Right lobe of liver (tissue), 6 donors: ENCODE measurements around the gene CDC42EP5. TPM values are rescaled to one million over a fixed set of nuclear protein-coding genes. Genes with fewer than 3 reads are reported as not detected.
"Not testable (repeated sequence)": the region's sequence is repeated elsewhere in the genome, so short reads cannot be mapped to it uniquely, and the experiment has no call there.

ENCODE experiments used
- ATAC-seq, 4 donors: fragments of 200-7000 bp; cut with Tn5 transposase; one replicate each; pipeline ENCODE4 v1.9.1; 2020; ENCODE audit warnings: mild to moderate bottlenecking in 4 of 4, moderate library complexity in 4 of 4
- DNase-seq, 3 donors: peaks; one replicate each; pipeline ENCODE4 v3.0.0-alpha.2; 2020
- H3K27ac ChIP-seq, 3 donors: fragments of 200-600 bp; one replicate each; pipeline ENCODE4 v1.8.0; 2022
- H3K27me3 ChIP-seq, 2 donors: fragments of 200-600 bp; one replicate each; pipeline ENCODE4 v1.8.0; 2022
- H3K36me3 ChIP-seq, 4 donors: fragments of 200-600 bp; sonication (generic) in 1 of 4; one replicate each; pipeline versions ENCODE4 v1.5.1 to v1.8.0; 2017 to 2022; ENCODE audit warnings: control low read depth in 1 of 4
- H3K4me1 ChIP-seq, 4 donors: fragments of 200-600 bp; sonication (generic) in 1 of 4; one replicate each; pipeline versions ENCODE4 v1.5.1 to v1.8.0; 2017 to 2022; ENCODE audit warnings: control low read depth in 1 of 4
- H3K4me3 ChIP-seq, 3 donors: fragments of 200-600 bp; one replicate each; pipeline ENCODE4 v1.8.0; 2022
- H3K9me3 ChIP-seq, 4 donors: fragments of 200-600 bp; sonication (generic) in 1 of 4; one replicate each; pipeline versions ENCODE4 v1.5.1 to v1.8.0; 2017 to 2022; ENCODE audit warnings: control low read depth in 1 of 4
- CTCF ChIP-seq, 4 donors: fragments of 200-600 bp in 3 of 4; fragments of 450-650 bp in 1 of 4; IDR thresholded peaks; one replicate each; pipeline versions ENCODE4 v1.5.1 to v1.8.0; 2016 to 2022; ENCODE audit warnings: antibody characterized with exemption in 4 of 4, mild to moderate bottlenecking in 2 of 4
- POLR2A ChIP-seq: fragments of 450-650 bp; IDR thresholded peaks from one replicate; pipeline ENCODE4 v1.6.1; 2017; ENCODE audit warnings: antibody characterized with exemption, mild to moderate bottlenecking
- WGBS: methylation state at CpG from one replicate; pipeline ENCODE4 v1.1.6; 2018; ENCODE audit warnings: low coverage, low lambda C conversion rate; ENCODE audit not compliant: insufficient coverage; ENCODE audit errors: missing lambda C conversion rate; 5-methylcytosine and 5-hydroxymethylcytosine counted together
- intact Hi-C, 2 donors: fragments of 100-400 bp; cut with DNase I; formaldehyde crosslinking; loops; one replicate each; pipeline versions ENCODE4 v1.11.2 to v1.14.1; 2022
- total RNA-seq, 6 experiments: library from RNA; depleted of rRNA in 2 of 6; stranded (reverse); fragments of >200 nt in 2 of 6; fragmentation: NEBNext Ultra II Directional in 3 of 6; extraction: Animal tissue kit (Norgen Biotek cat#: 25700) in 3 of 6; gene quantifications; one replicate each; pipeline versions ENCODE4 v1.1.0 to v1.2.4, GENCODE V29; 2016 to 2023
- donor health status: DM: no; HTN: yes; CAD: no.
- donor health status: DM: no; HTN: no; CAD: no.
- donor health status: DM: no; HTN: no; CAD: no.
- donor health status: DM: no; HTN: yes; CAD: no.
- donor health status: DM: no; HTN: yes; CAD: no.

Gene CDC42EP5
- total RNA-seq, 6 experiments from 2014 or later, result 1.3 to 3.7 (median 2.0) TPM

DNA sequence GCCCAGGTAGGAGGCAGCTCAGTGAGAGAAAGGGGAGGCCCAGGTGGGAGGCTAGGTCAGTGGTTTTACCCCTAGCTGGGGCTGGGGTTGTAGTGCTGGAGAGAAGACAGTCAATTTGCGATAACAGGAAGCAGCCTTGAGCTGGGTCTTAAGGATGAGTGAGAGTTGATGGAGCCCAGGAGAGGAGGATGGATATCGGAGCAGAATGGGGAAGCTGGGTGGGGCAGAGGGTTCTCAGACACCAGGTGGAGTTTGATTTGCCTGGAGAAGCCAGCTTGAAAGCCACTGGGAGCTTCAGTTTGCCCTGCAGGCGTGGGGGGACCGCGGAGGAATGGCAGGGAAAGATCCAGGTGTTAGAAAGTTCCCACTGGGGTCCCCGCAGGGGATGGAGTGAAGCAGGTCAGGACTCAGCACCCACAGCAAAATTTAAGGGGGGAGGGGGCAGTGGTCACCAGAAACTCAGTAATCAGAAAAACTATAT, 836 bp upstream of the CDC42EP5 start:
- intact Hi-C loops, result no loop called here
- H3K4me3 ChIP-seq, result no peak overlapping the region
- H3K9me3 ChIP-seq, result no peaks in the 10 kb centered on the region
- H3K27ac ChIP-seq, result peak overlapping the region in 2 of 3 donors; percentile 29 to 48
- H3K27me3 ChIP-seq, result peaks cover 0 to 9% of the 10 kb centered on the region in 2 donors
- DNase-seq, result no peak
- no peak for ATAC-seq
- TF ChIP-seq CTCF (IDR thresholded peaks at IDR 0.05), result no peak
- TF ChIP-seq POLR2A, result no peak
- no peaks in the 10 kb centered on the region for H3K4me1 ChIP-seq
- H3K36me3 ChIP-seq, result no peaks in the 10 kb centered on the region
- WGBS, result 62% methylated on average over 6 of the region's 6 CpGs

- Histone ChIP-seq H3K4me3 (peak overlapping the region in 2 of 3 donors; percentile 14 to 31), H3K4me1 (no peaks in the 10 kb centered on the region), H3K9me3 (no peaks in the 10 kb centered on the region), H3K27ac (peak overlapping the region in 2 of 3 donors; percentile 37 to 66), H3K36me3 (no peaks in the 10 kb centered on the region), H3K27me3 (peaks cover 0 to 9% of the 10 kb centered on the region in 2 donors)
- ATAC-seq (peak; percentile 25 to 39 (median 34)), DNase-seq (no peak)
- WGBS, result 0% methylated on average over 14 of the region's 60 CpGs
- no peak for TF ChIP-seq POLR2A
- TF ChIP-seq CTCF (IDR thresholded peaks at IDR 0.05), result no peak
- intact Hi-C loops, result no loop called here
Measured at GRCh38 chr19:54470991-54471782, 1.9 kb downstream of the CDC42EP5 start.

DNA sequence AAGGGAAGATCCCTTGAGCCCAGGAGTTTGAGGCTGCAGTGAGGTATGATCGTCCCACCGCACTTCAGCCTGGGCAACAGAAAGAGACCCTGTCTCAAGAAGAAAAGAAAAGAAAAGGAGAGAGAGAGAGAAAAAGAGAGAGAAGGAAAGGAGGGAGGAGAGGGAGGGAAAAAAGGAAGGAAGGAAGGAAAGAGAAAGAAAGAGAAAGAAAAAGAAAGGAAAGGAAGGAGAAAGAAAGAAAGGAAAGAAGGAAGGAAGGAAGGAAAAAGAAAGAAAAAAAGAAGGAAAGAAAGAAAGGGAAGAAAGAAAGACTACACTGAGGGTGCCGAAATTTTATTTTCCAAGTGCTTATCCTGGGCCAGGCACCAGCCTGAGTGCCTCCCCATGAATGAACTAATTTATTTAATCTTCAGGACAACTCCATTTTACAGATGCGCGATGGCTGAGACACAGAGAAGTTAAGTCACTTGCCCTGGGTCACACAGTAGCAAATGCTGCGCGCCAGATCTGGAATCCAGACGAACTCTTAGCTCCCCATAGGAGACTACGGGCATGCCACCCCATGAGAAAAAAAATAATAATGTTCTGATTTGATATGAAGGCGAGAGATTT, 2.7 kb downstream of the CDC42EP5 start:
- WGBS, result 73% methylated on average over 10 of the region's 10 CpGs
- peaks cover 0 to 9% of the 10 kb centered on the region in 2 donors for H3K27me3 ChIP-seq
- intact Hi-C loops, result no loop called here
- no peak overlapping the region for H3K4me3 ChIP-seq
- no peaks in the 10 kb centered on the region for H3K4me1 ChIP-seq
- no peak for ATAC-seq
- TF ChIP-seq CTCF (IDR thresholded peaks at IDR 0.05) (no peak), POLR2A (no peak)
- H3K27ac ChIP-seq, result peak overlapping the region in 2 of 3 donors; percentile 37 to 66
- H3K36me3 ChIP-seq, result no peaks in the 10 kb centered on the region
- DNase-seq, result no peak
- H3K9me3 ChIP-seq, result no peaks in the 10 kb centered on the region

DNA sequence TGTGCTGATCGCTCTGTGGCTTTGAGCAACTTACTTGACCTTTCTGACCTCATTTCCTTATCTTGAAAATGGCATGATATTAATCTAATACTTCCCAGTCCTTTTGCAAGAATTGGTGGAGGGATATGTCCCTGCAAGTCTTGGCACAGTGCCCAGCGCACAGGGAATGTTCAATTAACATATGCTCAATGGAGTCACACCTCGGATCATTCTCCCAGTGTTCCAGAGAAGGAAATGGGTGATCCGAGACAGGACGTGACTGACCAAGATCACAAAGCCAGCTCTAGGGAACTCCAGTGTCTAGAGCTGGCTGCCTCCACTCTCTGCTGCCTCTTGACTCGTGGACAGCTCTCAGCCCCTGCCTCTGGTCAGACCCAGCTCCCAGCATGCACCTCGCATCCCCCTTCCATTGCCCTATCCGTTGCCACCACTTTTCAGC, 3.6 kb downstream of the CDC42EP5 start:
- DNase-seq (peak in 1 of 3 donors; percentile 47), ATAC-seq (peak in 1 of 4 donors; percentile 9)
- Histone ChIP-seq H3K27ac (no peak overlapping the region), H3K27me3 (peaks cover 0 to 9% of the 10 kb centered on the region in 2 donors), H3K4me1 (no peaks in the 10 kb centered on the region), H3K4me3 (no peak overlapping the region), H3K9me3 (no peaks in the 10 kb centered on the region), H3K36me3 (no peaks in the 10 kb centered on the region)
- intact Hi-C loops, result no loop called here
- 35% methylated on average over 8 of the region's 8 CpGs for WGBS
- TF ChIP-seq CTCF (IDR thresholded peaks at IDR 0.05) (no peak), POLR2A (no peak)

DNA sequence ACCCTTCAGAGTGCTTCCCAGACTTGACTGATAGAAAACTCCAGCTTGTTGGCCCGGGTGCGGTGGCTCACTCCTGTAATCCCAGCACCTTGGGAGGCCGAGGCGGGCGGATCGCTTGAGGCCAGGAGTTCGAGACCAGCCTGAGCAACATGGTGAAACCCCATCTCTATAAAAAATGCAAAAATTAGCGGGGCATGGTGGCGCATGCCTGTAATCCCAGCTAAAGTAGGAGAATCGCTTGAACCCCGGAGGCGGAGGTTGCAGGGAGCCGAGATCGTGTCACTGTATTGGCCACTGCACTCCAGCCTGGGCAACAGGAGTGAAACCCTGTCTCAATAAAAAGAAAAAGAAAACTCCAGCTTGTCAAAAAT, 7.0 kb downstream of the CDC42EP5 start:
- ATAC-seq, intact Hi-C loops, H3K9me3 ChIP-seq, H3K4me3 ChIP-seq, DNase-seq, H3K27me3 ChIP-seq, H3K27ac ChIP-seq: not testable (repeated sequence)
- Histone ChIP-seq H3K36me3 (peaks cover 3 to 13% (median 4%) of the 10 kb centered on the region in 4 donors), H3K4me1 (peaks cover 0 to 12% (median 5%) of the 10 kb centered on the region in 4 donors)
- WGBS, result 90% methylated on average over 8 of the region's 14 CpGs
